MM.1S (cell line): ENCODE data around the gene RBL2.
"Not testable (repeated sequence)": the region's sequence is repeated elsewhere in the genome, so short reads cannot be mapped to it uniquely, and the experiment has no call there.

Source experiments
- DNase-seq: peaks from one replicate; pipeline ENCODE4 v3.0.0-alpha.2; 2015
- H2AFZ ChIP-seq: fragments of 300-600 bp; sonication (generic); 2 replicates; pipeline ENCODE4 v1.6.0; 2016; ENCODE audit warnings: antibody characterized with exemption, low read length
- H3F3A ChIP-seq: fragments of 300-600 bp; sonication (generic); 2 replicates; pipeline ENCODE4 v1.6.1; 2016; ENCODE audit warnings: mild to moderate bottlenecking, antibody characterized with exemption, low read length, moderate library complexity, mixed read lengths; ENCODE audit not compliant: insufficient read depth
- H3K27ac ChIP-seq: fragments of 300-600 bp; sonication (generic); 2 replicates; pipeline ENCODE4 v1.5.1; 2016; ENCODE audit warnings: mild to moderate bottlenecking, low read length
- H3K27me3 ChIP-seq: fragments of 300-600 bp; sonication (generic); replicated peaks from 2 replicates; pipeline ENCODE4 v1.6.0; 2016; ENCODE audit warnings: low read length; ENCODE audit not compliant: insufficient read depth
- H3K36me3 ChIP-seq: fragments of 300-600 bp; sonication (generic); replicated peaks from 2 replicates; pipeline ENCODE4 v1.6.1; 2016; ENCODE audit warnings: mild to moderate bottlenecking, low read length, mixed read lengths; ENCODE audit not compliant: insufficient read depth
- H3K4me1 ChIP-seq: fragments of 300-600 bp; sonication (generic); 2 replicates; pipeline ENCODE4 v1.6.1; 2016; ENCODE audit warnings: low read length, mixed read lengths
- H3K4me2 ChIP-seq: fragments of 300-600 bp; sonication (generic); 2 replicates; pipeline ENCODE4 v1.6.0; 2016; ENCODE audit warnings: low read depth, low read length
- H3K4me3 ChIP-seq: fragments of 300-600 bp; sonication (generic); 2 replicates; pipeline ENCODE4 v1.5.1; 2016; ENCODE audit warnings: low read length, mixed read lengths
- H3K79me2 ChIP-seq: fragments of 300-600 bp; sonication (generic); 2 replicates; pipeline ENCODE4 v1.6.1; 2016; ENCODE audit warnings: mixed run types, low read length, mixed read lengths
- H3K9ac ChIP-seq: fragments of 300-600 bp; sonication (generic); 2 replicates; pipeline ENCODE4 v1.6.1; 2016; ENCODE audit warnings: low read length, mixed read lengths
- H3K9me2 ChIP-seq: fragments of 300-600 bp; sonication (generic); replicated peaks from 2 replicates; pipeline ENCODE4 v1.6.1; 2016; ENCODE audit warnings: mild to moderate bottlenecking, low read length, mixed read lengths; ENCODE audit not compliant: insufficient read depth
- H3K9me3 ChIP-seq: fragments of 300-600 bp; sonication (generic); replicated peaks from 2 replicates; pipeline ENCODE4 v1.6.1; 2016; ENCODE audit warnings: mild to moderate bottlenecking, low read length, mixed read lengths; ENCODE audit not compliant: insufficient read depth
- H4K20me1 ChIP-seq: fragments of 300-600 bp; sonication (generic); 2 replicates; pipeline ENCODE4 v1.6.1; 2016; ENCODE audit warnings: mild to moderate bottlenecking, low read length, moderate library complexity, mixed read lengths; ENCODE audit not compliant: insufficient read depth
- CTCF ChIP-seq: fragments of 300-600 bp; sonication (generic); IDR thresholded peaks from 2 replicates; pipeline ENCODE4 v1.5.1; 2016; ENCODE audit warnings: antibody characterized with exemption, low read length, mixed read lengths
- EZH2 ChIP-seq: fragments of 300-600 bp; sonication (generic); optimal IDR thresholded peaks from 2 replicates; pipeline ENCODE3; 2017; ENCODE audit warnings: low read depth, mild to moderate bottlenecking, antibody characterized with exemption, low read length, mixed read lengths
- EZH2phosphoT487 ChIP-seq: fragments of 300-600 bp; sonication (generic); IDR thresholded peaks from 2 replicates; pipeline ENCODE4 v1.6.1; 2018; ENCODE audit warnings: antibody characterized with exemption, low read length

Gene RBL2

GRCh38 chr16:53417011-53417410, 17.3 kb upstream of the RBL2 start:
- no peak overlapping the region for H3K4me2 ChIP-seq
- TF ChIP-seq EZH2 (no peak), EZH2phosphoT487 (no peak), CTCF (no peak)
- no peaks in the 10 kb centered on the region for H3K79me2 ChIP-seq
- H3F3A ChIP-seq: peaks cover 7% of the 10 kb centered on the region
- no peaks in the 10 kb centered on the region for H4K20me1 ChIP-seq
- H3K4me1 ChIP-seq: peaks cover 4% of the 10 kb centered on the region
- DNase-seq: no peak
- H3K9me2 ChIP-seq: no peaks in the 10 kb centered on the region
- H3K27me3 ChIP-seq: no peaks in the 10 kb centered on the region
- H3K36me3 ChIP-seq: no peaks in the 10 kb centered on the region
- no peak overlapping the region for H3K4me3 ChIP-seq
- H3K9me3 ChIP-seq: no peaks in the 10 kb centered on the region
- H2AFZ ChIP-seq: no peak overlapping the region
- H3K27ac ChIP-seq: no peak overlapping the region
- H3K9ac ChIP-seq: no peak overlapping the region

- H3K9me2 ChIP-seq: no peaks in the 10 kb centered on the region
- H3K36me3 ChIP-seq: no peaks in the 10 kb centered on the region
- DNase-seq: no peak
- H3K4me3 ChIP-seq: no peak overlapping the region
- no peaks in the 10 kb centered on the region for H3K27me3 ChIP-seq
- H3K9ac ChIP-seq: no peak overlapping the region
- no peak overlapping the region for H3K27ac ChIP-seq
- H3F3A ChIP-seq: peaks cover 7% of the 10 kb centered on the region
- no peak overlapping the region for H3K4me2 ChIP-seq
- H4K20me1 ChIP-seq: no peaks in the 10 kb centered on the region
- H3K4me1 ChIP-seq: peaks cover 4% of the 10 kb centered on the region
- no peaks in the 10 kb centered on the region for H3K9me3 ChIP-seq
- H3K79me2 ChIP-seq: no peaks in the 10 kb centered on the region
- no peak for TF ChIP-seq EZH2phosphoT487
- TF ChIP-seq CTCF: no peak
- no peak for TF ChIP-seq EZH2
- H2AFZ ChIP-seq: no peak overlapping the region
These were observed 16.3 kb upstream of the RBL2 start for GRCh38 chr16:53417976-53418375.

- not testable (repeated sequence) for H3K27me3 ChIP-seq, H2AFZ ChIP-seq, H3K79me2 ChIP-seq, H3K4me2 ChIP-seq, H3K36me3 ChIP-seq, H3K4me3 ChIP-seq, H3F3A ChIP-seq, H3K9me3 ChIP-seq, DNase-seq, H3K27ac ChIP-seq, H3K4me1 ChIP-seq, H4K20me1 ChIP-seq, H3K9me2 ChIP-seq, H3K9ac ChIP-seq
These were observed 14.9 kb upstream of the RBL2 start for GRCh38 chr16:53419383-53419709.

GRCh38 chr16:53421248-53421647, 13.0 kb upstream of the RBL2 start:
- no peak overlapping the region for H3K4me2 ChIP-seq
- no peak for DNase-seq
- no peaks in the 10 kb centered on the region for H3K9me2 ChIP-seq
- no peak overlapping the region for H3K27ac ChIP-seq
- no peak overlapping the region for H2AFZ ChIP-seq
- TF ChIP-seq CTCF (no peak), EZH2phosphoT487 (no peak)
- no peak overlapping the region for H3K9ac ChIP-seq
- H4K20me1 ChIP-seq: no peaks in the 10 kb centered on the region
- H3F3A ChIP-seq: no peaks in the 10 kb centered on the region
- H3K9me3 ChIP-seq: no peaks in the 10 kb centered on the region
- H3K4me3 ChIP-seq: no peak overlapping the region
- H3K36me3 ChIP-seq: no peaks in the 10 kb centered on the region
- no peaks in the 10 kb centered on the region for H3K27me3 ChIP-seq
- H3K79me2 ChIP-seq: no peaks in the 10 kb centered on the region
- no peaks in the 10 kb centered on the region for H3K4me1 ChIP-seq

GRCh38 chr16:53423968-53424367, 10.3 kb upstream of the RBL2 start:
- H4K20me1 ChIP-seq, DNase-seq, H2AFZ ChIP-seq, H3K4me2 ChIP-seq, H3K9me2 ChIP-seq, H3K27ac ChIP-seq, H3K9ac ChIP-seq, H3F3A ChIP-seq, H3K79me2 ChIP-seq, H3K4me1 ChIP-seq, H3K27me3 ChIP-seq, H3K9me3 ChIP-seq, H3K36me3 ChIP-seq, H3K4me3 ChIP-seq: not testable (repeated sequence)
